GM19351 (cell line): ENCODE data around the gene TFB1M.
"Not testable (repeated sequence)": the region's sequence is repeated elsewhere in the genome, so short reads cannot be mapped to it uniquely, and the experiment has no call there.

Experiments
- ATAC-seq: cut with Tn5 transposase; IDR thresholded peaks from one replicate; pipeline ENCODE4 v1.9.1; 2021; ENCODE audit warnings: mild to moderate bottlenecking, moderate library complexity; ENCODE audit not compliant: unreplicated experiment

TFB1M gene

DNA sequence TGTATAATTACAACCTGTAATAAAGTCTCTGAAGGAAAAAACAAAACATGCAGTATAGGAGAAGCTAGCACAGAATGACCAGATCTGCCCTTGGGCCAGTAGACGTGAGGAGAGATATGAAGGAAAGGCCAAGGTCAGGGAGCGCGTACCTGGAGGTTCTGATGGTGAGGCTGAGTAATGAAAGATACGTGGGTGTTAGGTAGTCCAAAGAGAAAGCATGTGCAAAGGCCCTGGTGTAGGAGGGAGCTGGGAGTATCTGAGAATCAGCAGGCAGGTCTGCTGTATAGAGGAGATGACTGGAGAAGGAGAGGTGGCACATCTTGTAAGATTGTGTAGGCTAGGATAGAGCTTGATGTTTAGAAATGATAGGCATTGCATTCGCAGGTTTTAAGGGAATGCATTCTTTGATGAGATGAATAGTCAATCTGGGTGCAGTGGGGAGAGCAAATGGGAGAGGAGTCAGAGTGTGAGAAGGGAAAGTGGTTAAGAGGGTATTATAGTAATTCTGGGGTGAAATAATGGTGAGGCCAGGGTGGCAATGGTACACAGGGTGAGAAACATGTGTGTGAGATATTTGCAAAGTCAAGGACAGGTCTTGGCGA lies 15.9 kb upstream of the TFB1M start:
- ATAC-seq, result no peak

DNA sequence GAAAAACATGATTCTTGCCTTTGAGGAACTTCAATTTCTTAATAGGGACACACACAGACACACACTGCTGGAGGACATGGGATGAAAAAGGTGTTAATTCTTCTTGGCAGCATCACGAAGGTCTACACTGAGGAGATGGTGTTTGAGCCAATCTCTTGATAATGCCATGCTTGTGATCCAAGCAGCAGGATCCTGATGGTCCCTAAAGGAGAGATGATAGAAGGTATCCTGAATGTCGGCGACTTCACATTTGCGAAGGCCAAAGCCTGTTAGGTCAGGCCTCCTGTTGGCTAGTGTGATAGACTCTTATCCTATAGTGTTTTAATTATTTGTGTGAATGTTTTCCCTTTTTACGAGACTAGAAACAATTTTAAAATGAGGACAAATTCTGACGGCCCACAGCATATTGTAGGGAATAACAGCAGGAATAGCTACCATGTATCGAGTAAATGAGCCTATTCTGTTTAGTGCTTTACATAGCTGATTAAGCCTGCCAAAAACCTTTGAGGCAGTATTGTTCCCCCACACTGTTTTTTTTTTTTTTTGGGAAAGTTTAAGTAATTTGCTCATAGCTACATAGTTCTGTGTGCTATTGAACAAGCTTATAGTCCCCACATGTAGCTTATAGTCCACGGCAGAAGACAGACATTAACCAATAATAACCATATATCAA lies 15.3 kb upstream of the TFB1M start:
- no peak for ATAC-seq

DNA sequence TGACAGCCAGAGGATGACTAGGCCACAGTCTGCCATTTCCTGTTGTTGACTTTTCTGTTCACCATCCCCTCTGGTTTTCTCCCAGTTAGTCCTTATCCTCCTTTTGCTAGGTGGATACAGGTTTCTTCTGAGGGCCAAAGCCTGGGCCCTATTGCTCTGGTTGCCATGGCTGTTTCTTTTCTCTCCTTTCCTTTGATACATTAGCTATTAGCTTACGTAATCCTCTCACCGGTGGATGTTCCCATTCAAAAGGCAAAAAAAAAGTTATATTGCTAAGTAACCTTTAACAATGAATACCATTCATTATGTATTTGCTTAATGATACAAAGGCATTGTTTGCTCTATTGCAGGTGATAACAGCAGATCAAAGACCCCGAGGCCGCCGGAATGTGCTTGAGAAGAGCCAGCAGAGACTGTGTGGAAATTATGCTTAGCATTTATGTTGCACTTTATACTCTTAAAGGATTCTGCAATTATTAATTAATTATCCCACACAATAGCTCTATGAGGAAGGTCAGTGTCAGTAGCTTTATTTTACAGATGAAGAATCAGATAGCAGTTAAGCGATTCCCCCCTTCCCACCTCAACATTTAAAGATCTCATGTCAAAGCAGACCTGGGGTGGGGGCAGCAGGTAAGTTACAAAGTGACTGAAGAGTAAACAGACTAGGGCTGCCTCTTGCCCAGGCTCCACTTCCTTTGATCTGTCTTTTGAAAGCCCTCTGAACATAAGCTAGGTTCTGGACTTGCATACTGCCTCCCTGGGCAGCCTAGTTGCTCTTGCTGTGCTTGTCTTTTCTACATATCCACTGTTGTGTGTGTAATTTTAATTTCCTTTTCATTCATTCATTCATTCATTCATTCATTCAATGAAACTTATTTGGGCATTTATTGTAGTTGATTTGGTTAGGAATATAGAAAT lies 14.5 kb upstream of the TFB1M start:
- ATAC-seq, result no peak

DNA sequence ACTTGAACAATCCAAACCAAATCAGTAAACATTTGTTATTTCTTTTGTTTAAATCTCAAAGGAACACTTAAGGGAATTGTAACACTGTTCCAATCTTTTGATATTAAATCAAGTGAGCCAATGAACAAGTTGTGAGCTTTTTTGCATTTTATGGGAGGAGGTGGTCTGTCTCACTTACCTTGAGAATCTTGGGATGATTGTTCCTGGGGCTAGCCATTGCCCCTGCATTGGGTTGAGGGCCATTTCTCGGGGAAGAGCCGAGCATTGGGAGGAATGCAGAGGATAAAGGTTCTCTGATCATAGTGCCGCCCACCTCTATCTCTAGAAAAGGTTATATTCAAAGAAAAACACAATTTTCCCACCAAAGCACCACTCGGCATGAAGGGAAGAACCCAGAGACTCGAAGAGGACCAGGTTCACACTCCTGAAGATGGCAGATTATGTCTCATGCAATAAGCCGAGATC lies 13.8 kb upstream of the TFB1M start:
- no peak for ATAC-seq

DNA sequence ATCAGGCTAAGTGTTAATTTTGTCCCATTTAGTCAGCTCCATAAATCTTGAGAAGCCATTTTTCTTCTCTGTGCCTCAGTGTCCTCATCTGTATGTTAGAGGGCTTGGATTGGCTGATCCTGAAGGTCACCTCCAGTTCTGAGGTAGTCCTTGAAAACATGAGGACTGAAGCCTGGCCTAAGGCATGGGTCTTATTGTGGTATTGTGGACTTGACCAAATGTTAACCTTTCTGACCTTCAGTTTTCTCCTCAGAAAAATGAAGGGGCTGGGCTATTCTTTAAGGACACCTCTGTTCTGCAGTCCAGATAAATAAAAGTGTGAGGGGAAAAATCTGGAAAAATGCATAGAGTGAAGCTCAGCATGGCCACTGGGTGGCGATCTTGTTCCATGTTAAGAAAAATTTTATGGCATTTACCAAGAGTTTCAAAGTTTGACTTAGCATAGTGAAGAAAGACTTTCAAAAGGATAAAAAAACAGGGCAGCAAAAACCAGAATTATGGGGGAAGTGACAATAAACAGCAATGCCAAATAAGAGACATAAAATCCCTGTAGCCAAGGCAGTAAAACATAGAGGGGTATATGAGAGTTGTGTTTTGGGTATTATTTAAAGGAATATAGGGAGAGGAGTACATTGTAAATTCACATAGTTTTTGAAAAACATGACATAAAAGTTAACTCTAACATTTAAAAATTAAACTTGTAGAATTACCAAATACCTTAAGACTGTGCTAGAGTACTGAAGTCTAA lies 13.2 kb upstream of the TFB1M start:
- peak; percentile 74 for ATAC-seq

DNA sequence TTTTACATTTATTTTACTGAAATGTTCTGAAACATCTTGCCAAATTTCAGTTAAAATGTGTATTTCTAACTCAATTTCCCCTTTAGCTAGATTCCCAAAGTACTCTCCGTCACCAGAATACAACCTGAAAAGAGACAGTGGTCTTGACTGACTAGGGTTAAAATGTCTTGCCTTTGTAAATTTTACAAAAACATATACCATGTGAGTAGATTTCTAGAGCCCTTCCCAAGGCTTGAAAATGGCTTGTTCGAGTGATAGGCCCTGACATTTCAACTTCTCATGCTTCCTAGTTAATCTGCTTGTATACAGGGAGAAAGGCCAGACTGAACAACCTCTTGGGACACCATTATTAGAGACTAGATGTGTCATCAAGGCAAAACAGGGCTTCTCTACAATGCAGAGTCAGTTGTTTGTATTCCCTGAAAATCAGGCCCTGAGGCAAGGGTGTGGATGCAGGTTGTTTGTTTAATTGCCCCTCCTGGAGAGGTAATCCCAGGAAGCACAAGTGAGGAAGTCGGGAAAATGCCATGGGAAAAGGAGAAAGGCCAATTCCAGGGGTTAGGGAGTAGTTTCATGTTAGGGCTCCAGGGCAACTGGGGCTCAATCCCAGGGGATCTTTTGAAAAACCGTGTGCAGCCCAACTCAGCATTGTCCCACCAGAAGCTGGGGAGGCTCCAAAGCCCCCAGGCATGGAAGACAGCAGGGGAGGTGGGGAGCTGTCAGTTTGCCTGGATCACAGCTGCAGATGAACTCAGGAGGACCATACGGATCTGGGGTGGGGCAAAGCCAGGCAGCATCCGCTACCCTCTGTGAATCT lies 11.6 kb upstream of the TFB1M start:
- no peak for ATAC-seq

DNA sequence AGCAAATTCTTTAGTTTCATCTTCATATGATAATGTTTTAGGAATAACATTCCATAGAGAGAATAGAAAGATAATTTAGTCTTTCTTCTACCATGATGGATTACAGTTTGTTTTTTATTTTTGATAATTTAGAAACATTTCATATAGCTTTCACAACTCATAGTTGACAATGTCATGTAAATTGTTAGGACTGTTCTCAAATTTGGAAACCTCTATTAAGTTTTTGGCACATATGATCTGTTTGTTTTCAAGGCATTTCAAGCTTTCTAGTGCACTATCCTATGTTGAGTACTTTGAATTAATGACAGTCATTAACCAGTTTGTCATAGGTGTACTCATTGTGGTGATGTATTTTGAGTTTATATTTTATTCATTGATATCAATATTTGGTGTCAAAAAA lies 10.7 kb upstream of the TFB1M start:
- ATAC-seq, result no peak

DNA sequence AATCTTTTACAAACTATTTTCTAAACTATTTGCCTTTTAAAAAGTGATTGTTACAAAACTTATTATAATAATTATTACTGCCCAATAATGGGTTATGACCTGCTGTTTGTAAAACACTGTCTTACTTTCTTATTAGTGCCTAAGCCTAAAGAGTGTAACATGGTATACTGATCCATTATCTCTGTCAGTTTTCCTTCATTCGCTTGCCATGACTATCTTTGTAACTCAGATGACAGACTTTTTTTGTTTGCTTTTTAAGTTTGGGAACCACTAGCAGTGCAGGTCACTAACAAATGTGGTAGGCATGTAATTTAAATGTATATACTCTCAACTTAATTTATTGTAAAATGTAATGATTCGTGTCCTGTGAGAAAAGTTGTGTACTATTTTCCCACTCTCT lies 9.9 kb upstream of the TFB1M start:
- ATAC-seq, result no peak

DNA sequence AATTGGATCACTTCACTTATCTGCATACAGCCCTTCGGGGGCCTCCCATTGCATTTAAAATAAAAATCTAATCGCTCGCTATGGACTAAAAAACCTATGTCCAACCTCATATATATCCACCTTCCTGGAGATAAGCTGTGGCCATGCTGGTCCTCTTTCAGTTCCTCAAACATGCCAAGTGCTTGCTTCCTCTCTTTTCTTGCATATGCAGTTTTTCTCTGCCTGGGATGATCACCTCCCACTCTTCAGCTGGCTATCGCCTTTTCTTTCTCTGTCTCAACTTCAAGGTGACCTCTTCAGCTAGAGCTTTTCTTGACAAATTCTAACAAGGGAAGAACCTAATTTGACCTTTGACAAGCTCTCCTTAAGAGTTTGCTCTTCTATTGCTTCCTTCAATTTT lies 5.6 kb upstream of the TFB1M start:
- peak; percentile 37 for ATAC-seq

DNA sequence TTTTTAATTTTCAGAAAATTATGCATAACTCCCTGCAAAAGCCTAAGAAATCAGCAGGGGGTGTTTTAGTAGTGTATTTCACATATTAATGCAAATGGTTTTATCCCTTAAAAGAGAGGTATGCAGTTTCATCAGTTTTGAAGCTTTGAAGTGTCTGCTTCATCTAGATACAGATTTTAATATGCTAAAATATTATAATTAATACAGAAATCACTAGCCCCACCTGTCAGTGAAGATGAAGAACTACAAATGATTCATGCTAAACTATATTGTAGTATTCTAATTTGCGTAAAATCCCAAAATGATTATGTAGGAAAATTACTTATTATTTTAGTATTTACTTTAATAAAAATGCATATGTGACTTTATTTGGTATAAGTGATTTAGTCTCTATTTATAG lies 2.9 kb upstream of the TFB1M start:
- ATAC-seq, result no peak

DNA sequence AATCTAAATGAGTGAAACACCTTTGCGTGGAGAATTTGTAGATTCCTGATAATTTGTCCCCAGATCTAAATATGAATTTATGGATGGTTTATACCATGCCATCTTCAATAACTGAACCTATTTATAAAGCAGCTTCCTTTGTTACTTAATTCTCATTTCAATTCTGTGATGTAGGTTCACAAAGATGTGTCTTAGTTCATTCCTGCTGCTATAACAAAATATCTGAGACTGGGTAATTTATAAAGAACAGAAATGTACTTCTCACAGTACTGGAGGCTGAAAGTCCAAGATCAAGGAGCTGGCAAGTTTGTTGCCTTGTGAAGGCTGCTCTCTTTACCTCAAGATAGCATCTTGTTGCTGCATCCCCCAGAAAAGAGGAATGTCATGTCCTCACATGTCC lies 2.1 kb upstream of the TFB1M start:
- no peak for ATAC-seq

DNA sequence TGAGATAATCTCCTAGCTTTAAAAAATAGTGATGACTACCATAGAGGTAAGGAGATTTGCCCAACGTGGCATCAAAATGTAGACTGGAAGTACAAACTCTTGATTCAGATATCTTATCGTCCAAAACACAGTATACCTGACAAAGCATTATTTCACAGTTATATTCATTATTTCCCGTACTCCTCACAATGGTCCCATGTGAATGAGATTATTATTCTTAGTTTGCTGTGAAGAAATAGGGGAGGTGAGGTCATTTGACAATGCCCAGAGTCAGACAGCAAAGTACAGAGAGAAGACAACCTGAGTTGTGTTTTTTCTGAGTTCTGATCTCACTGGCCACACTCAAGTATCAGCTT lies 1.2 kb upstream of the TFB1M start:
- no peak for ATAC-seq

DNA sequence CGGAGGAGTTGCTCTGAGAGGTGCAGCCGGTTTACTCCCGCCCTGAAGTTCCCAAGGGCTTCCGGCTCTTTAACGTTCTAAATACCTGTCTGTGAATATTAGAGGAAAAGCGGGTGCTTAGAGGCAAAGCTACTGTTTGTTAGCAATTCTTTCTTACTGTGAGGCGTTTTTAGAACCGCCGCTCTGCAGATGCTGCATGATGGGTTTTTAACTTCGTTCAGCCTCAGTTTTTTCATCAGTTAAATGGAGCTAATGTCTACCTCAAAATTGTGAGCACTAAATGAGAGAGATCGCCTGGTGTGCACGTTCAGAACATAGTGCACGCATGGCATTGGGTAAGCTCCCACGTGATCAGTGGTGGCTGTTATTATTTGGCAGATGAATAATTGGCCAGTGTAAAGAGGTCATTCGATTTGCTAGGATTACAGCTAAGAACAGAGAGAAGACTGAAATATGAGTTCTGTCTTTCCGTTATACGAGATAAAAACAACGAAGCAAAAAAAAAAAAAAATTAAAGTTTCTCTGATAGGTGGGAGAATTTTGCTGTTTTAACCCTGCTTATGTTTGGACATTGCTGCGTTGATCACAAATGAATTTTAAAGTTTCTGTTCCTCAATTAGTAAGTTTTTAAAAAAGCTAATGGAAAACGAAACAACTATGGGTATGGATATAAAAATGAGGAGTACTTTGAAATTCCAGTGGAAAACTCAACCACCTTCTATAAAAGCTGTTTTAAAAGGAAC lies 660 bp upstream of the TFB1M start:
- ATAC-seq, result peak; percentile 59

DNA sequence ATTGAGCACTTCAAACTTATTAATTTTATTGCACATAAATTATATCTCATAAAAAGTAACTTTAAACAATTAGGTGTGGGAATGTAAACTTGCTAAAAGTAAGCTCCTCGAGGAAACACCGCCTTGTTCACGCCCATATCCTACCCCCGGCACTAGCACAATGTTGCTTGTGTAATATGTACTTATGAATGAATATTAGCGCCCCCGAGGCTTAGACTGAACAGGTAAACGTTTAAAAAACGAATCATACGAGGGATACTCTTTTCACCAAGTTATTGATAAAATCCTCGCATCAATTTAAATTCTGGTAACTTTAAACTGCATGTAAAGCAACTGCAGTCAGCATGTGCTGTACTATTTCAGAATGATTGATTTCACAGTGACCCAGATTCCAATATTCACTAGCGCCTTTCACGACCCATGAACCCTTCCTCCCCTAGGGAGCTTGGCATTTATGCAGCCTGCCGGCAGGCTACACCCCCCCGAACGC lies 637 bp downstream of the TFB1M start:
- ATAC-seq, result peak; percentile 10

DNA sequence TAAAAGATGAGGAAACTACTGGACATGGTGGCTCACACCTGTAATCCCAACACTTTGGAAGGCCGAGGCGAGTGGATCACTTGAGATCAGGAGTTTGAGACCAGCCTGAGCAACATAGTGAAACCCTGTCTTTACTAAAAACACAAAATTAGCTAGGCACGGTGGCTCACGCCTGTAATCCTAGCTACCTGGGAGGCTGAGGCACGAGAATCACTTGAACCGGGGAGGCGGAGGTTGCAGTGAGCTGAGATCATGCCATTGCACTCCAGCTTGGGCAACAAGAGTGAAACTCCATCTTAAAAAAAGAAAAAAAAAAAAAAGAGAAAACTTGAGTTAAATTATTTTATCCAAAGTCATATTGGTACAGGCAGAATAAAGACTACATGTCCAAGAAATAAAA lies 1.3 kb downstream of the TFB1M start:
- ATAC-seq, result not testable (repeated sequence)

DNA sequence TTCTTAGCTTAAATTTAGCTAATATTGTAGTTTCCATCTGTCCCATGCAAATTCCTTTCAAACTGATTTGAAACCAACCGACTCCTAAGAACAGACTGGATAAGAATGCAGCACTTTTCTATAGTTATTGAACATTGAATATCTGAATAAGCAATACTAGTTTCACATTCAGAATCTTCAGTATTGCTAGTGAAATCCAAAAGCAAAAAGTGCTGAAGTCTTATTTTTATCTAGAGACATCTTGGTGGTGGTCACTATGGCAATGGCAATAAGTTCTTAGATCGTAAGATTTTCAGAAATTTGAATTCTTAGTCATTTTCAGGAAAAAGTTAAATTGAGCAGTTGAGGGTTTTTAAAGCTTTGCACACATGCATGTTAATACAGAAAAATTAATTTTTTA lies 2.7 kb downstream of the TFB1M start:
- ATAC-seq, result no peak

DNA sequence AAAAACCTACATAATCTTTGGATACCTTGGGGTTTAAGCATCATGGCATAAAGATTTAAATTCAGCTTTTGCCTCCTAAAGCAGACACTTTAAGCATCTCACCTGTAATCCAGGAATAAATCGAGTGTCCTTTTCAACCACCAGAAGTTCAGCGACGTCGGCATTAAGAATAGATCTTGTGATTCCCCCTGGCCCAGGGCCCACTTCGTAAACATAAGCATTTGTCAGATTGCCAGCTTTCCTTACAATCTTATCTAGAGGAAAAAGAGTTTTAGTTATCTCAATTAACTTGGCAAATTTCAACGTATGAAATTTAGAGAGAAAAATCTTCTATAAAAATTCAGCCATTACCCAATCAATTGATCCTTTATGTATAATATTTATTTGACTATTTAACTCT lies 3.2 kb downstream of the TFB1M start:
- ATAC-seq, result no peak

DNA sequence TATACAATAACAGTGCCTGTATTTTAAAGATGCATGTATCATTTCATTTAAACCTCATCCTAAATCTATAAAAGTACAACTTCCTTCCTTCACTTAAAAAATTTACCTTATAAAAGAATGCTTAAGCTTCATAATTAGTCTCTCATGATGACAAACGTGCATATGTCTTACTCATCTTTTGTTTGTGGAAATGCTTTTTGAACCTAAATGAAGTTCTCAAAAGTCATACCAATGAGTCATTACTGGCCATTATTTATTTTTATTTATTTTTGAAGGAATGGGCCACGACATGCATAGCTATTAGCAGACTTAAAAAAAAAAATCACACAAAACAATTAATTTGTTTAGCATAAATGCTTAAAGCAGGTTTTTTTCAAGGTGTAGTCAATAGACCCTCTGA lies 3.7 kb downstream of the TFB1M start:
- ATAC-seq, result no peak

DNA sequence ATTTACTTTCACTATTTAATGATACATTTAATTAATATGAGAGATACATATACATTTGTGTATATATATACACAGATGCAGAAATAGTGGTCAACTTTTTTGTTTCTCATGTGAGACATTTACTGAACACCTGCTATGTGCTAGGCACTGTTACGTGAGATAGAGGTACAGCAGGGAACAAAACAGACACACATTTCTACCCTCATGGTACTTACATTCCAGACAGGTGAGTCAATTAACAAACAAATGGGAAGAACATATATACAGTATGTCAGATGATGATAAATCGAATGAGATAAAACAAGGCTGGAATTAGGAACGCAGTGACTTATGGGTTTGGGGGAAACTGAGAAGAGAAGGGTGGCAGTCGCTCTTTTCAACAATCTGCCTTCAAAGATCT lies 5.1 kb downstream of the TFB1M start:
- ATAC-seq, result no peak

DNA sequence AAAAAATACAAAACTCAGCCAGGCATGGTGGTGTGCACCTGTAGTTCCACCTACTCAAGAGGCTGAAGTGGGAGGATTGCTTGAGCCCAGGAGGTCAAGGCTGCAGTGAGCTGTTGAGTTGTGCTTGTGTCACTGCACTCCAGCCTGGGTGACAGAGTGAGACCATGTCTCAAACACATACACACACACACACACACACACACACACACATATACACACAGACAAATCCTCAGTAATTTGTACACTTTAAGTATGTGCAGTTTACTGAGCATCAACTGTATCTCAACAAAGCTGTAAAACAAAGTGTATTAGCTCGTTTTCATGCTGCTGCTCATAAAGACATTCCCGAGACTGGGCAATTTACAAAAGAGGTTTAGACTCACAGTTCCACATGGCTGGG lies 7.3 kb downstream of the TFB1M start:
- no peak for ATAC-seq
